ENCODE data around the gene ALDH8A1.

The ALDH8A1 gene

GRCh38 chr6:134882426-134883038 lies 67.4 kb downstream of the ALDH8A1 start:
- H3K4me3 ChIP-seq (replicated peaks; ENCODE audit: low read depth, low read length) = no peak overlapping the region
- DNase-seq (ENCODE audit: extremely low read depth, low read depth) = peak; percentile 65
- peak; percentile 94 for TF ChIP-seq CTCF (IDR thresholded peaks at IDR 0.05; ENCODE audit: low read depth, low read length, missing control alignments)

DNA sequence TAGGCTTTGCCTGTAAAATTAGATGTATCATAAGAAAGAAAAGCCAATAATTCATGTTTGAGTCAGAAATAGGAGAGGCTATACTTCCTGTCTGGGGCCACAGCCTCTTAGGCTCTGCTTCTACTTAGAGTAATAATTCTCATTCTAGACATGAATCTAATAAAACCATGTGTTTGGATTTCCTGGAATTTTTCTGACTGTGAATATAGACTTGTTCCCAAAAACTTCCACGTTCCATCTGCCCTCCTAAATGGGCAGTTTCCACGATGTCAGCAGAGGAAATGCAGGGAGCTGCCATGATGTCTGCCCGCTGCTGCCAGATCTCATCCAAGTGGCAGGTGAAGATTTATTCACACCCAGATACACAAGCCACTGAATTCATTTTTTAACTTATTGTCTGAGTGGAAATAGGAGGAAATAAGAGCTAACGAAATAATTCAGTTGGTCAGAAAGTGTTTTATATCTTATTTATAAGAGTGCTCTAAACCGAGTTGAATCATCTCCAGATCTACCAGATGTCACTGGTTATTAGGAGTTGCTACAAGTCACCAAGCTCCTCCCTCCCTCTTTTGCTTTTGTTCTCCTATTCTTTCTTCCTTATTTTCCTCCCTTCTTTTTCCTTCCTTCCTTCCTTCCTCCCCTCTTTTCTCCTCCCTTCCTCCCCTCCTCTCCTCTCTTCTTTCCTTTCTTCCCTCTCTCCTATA lies 69.3 kb downstream of the ALDH8A1 start:
- TF ChIP-seq CTCF (IDR thresholded peaks at IDR 0.05; ENCODE audit: low read depth, low read length, missing control alignments) = no peak
- H3K4me3 ChIP-seq (replicated peaks; ENCODE audit: low read depth, low read length) = no peak overlapping the region
- peak; percentile 48 for DNase-seq (ENCODE audit: extremely low read depth, low read depth)

GRCh38 chr6:134878136-134878535 lies 71.8 kb downstream of the ALDH8A1 start:
- no peak for TF ChIP-seq CTCF (IDR thresholded peaks at IDR 0.05; ENCODE audit: low read depth, low read length, missing control alignments)
- DNase-seq (ENCODE audit: extremely low read depth, low read depth) = no peak
- no peak overlapping the region for H3K4me3 ChIP-seq (replicated peaks; ENCODE audit: low read depth, low read length)

GRCh38 chr6:134875367-134875766 lies 74.5 kb downstream of the ALDH8A1 start:
- TF ChIP-seq CTCF (IDR thresholded peaks at IDR 0.05; ENCODE audit: low read depth, low read length, missing control alignments) = no peak
- DNase-seq (ENCODE audit: extremely low read depth, low read depth) = peak; percentile 45
- H3K4me3 ChIP-seq (replicated peaks; ENCODE audit: low read depth, low read length) = no peak overlapping the region

- no peak for DNase-seq (ENCODE audit: extremely low read depth, low read depth)
- TF ChIP-seq CTCF (IDR thresholded peaks at IDR 0.05; ENCODE audit: low read depth, low read length, missing control alignments) = no peak
- no peak overlapping the region for H3K4me3 ChIP-seq (replicated peaks; ENCODE audit: low read depth, low read length)
These were observed 76.2 kb downstream of the ALDH8A1 start for GRCh38 chr6:134873500-134874388.

DNA sequence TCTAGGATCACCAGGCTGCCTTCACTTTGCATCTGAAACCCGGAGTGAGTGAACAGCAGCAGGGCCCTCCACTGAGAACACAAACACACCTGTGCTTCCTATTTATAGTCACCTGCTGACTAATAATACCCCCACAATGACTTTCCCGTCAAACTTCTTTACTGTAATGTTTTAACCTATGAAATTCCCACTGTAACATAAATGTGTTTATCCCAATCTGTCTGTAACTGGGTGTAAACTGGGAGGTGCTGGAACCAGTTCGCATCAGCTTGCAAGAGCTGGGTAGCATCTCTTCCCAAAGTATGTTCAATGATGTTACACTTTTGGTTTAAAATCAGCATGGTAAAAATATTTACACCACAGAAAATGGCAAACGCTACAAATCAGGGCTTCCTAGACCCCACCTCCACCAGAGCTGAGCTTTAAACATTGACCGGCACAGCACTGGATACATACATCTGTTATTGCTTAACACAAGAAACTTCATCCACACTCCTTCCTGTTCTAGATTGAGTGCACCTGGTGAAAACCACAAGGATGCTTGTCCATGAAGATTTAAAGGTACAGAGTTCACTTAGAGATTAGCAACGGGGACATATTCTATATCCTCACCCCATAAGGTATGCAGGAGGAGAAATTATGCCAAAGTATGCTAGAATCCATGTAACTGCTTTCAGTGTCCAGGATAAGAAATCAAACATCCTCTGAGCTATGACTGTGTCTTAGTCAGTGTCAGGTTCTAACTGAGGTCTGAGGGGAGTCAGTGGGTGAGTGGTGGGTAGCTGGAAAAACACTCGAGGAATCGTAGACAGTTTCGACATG lies 79.0 kb downstream of the ALDH8A1 start:
- no peak for TF ChIP-seq CTCF (IDR thresholded peaks at IDR 0.05; ENCODE audit: low read depth, low read length, missing control alignments)
- peak; percentile 85 for DNase-seq (ENCODE audit: extremely low read depth, low read depth)
- no peak overlapping the region for H3K4me3 ChIP-seq (replicated peaks; ENCODE audit: low read depth, low read length)
